NK-92 treated with Interleukin-12 subunit alpha and Interleukin-12 subunit beta, amount 100 ng/mL, for 24 hours (cell line): ENCODE measurements around the gene PPIL1.
"Not testable (repeated sequence)": the region's sequence is repeated elsewhere in the genome, so short reads cannot be mapped to it uniquely, and the experiment has no call there.

Experiments used
- DNase-seq: peaks from one replicate; lab custom pipeline; 2025; lab: John Stamatoyannopoulos, UW

PPIL1 gene

GRCh38 chr6:36874443-36875249 lies at the start of gene PPIL1:
Gene PPIL1, minus strand, starts transcription at chr6:36874803. Its CDS starts 31 bp downstream, at chr6:36874772.
- peak; percentile 74 for DNase-seq

DNA sequence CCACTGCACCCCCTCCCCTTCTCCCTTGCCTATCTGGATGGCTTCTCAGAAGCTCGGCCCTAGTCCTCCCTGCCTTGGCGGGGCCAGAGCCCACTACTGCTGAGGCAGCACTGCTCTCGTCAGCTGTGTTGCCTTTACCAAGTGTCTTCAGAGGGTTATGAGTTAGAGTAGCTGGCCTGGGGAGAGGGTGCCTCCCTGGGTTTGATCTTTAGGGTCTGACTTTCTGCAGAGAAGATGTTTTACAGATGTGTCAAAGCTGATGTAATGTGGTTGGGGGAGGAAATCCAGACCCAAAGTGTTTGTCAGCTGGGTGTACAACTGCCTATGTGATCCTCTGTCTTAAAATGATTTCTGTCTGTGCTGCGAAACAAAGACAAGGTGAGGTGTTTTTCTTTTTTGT lies 49.5 kb upstream of the PPIL1 start:
- no peak for DNase-seq

- DNase-seq: no peak
Measured at GRCh38 chr6:36920546-36920945, 45.9 kb upstream of the PPIL1 start.

DNA sequence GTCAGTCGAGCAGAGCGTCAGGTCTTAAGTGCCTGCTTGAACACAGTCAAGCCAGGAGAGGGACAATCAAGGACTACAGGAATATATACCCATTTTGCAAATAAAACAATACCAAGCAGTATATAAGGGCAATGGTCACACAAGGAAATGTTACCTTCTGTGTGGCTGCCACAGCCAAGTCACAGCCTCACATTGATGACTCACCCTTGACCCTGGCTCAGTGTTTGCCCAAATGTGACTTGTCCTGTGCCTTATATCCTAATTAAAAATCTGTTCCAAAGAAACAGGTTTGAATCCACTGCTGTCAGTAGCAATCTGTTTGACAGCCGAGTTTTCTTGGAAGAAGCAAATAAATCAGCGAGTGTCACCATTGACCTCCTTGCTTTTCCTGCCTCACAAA lies 45.4 kb upstream of the PPIL1 start:
- DNase-seq: no peak

- DNase-seq: no peak
Measured at GRCh38 chr6:36917541-36918193, 43.1 kb upstream of the PPIL1 start.

GRCh38 chr6:36916126-36916525 lies 41.5 kb upstream of the PPIL1 start:
- DNase-seq: no peak

GRCh38 chr6:36915599-36915998 lies 41.0 kb upstream of the PPIL1 start:
- no peak for DNase-seq

DNA sequence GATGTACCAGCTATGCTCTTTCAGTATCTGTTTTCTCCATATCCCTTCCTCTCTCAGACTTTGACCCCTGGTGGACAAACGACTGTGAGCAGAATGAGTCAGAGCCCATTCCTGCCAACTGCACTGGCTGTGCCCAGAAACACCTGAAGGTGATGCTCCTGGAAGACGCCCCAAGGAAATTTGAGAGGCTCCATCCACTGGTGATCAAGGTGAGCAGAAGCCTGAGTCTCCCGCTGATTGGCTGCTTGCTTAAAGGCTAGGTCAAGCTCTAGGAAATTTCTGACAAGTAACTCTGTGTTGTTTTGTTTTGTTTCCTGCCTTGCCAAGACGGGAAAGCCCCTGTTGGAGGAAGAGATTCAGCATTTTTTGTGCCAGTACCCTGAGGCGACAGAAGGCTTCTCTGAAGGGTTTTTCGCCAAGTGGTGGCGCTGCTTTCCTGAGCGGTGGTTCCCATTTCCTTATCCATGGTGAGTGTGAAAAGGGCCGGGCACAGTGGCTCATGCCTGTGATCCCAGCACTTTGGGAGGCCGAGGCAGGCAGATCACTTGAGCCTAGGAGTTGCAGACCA lies 39.7 kb upstream of the PPIL1 start:
- DNase-seq: no peak

DNA sequence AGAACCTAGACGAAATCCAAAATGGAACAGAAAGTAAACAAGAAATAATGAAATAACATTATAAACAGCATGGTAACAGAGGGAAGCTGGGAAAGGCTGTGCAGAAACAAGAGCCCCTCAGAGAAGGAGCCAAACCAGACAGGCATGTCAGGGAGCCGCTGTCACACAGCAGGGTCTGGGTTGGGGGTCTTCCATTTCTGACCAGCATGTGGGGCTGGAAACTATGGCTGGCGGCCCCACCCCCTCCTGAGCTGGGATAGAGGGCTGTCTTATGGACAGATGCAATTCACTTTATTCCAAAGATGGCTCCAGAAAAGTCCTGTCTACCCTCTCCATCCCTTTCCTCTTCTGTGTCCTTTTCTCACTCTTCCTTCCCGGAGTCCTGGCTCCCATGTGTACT lies 38.5 kb upstream of the PPIL1 start:
- no peak for DNase-seq

DNA sequence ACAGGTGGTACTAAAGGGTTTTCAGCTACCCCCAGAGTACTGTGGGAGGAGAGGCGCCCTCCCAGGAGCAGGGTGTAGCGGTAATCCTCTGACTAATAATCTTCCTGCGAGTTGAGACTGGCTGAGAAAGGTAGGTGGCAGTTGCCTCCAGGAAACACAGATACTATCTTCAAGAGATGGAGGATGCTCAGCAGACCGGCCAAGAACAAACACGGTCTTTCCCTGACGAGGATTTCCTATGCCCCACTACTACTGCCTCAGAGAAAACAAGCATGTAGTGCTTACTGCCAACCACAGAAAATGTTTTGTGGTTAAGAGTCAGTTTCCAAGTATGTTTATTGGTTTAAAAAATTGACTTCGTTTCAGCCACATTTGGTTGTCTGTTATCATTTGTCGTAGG lies 38.0 kb upstream of the PPIL1 start:
- DNase-seq: peak; percentile 37

- DNase-seq: peak; percentile 16
Measured at GRCh38 chr6:36912030-36912454, 37.4 kb upstream of the PPIL1 start.

DNA sequence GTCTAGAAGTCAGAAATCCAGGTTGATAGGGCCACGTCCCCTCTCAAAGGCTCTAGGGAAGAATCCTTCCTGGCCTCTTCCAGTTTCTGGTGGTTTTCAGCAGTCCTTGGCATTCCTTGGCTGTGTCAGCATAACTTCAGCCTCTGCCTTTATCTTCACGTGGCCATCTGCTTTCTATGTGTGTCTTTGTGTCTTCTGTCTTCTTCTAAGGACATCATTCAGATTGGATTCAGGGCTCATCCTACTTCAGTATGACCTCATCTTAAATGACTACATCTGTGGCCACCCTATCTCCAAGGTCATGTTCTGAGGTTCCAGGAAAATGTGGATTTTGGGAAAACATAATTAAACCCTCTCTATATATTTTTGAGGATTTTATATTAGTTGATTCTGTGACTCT lies 34.1 kb upstream of the PPIL1 start:
- DNase-seq: no peak

DNA sequence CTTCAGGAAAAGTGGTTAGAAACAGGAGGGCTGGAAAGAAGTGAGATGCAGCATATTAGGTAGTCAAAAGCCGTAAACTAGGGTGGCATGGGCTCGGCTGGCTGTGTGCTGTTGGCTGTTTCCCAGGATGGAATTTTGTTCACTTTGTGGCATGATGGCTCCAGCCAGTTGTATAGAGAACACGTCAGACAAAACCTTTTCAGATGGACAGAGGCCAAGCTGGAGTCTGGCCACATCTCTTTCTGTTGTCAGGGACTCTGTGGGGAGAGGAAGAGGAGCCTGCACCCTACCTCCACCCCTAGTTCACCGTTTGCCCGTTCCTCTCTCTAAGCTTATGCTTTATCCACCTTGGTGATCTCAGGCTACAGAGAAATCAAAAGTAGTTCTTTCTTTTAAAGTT lies 33.2 kb upstream of the PPIL1 start:
- no peak for DNase-seq

GRCh38 chr6:36906539-36907325 lies 32.1 kb upstream of the PPIL1 start:
- no peak for DNase-seq

- DNase-seq: no peak
Measured at GRCh38 chr6:36904851-36905393, 30.3 kb upstream of the PPIL1 start.

- no peak for DNase-seq
Measured at GRCh38 chr6:36904114-36904513, 29.5 kb upstream of the PPIL1 start.

DNA sequence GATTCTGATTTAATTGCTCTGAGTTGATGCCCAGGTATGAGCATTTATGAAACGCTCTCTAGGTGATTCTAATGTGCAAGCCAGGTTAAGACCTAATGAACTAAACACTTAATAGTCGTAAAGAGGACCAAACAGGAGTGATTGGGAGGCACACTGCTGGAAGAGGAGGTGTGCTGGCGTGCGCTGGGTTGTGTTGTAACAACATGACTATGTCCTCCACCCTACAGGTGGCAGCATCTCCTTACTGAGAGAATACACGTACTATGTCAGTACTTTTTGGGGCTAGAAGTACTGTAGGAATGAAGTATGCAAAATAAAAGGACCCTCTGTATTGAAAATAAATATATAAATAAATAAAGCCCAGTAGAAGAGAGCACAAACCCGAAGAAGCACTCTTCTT lies 23.0 kb upstream of the PPIL1 start:
- no peak for DNase-seq

DNA sequence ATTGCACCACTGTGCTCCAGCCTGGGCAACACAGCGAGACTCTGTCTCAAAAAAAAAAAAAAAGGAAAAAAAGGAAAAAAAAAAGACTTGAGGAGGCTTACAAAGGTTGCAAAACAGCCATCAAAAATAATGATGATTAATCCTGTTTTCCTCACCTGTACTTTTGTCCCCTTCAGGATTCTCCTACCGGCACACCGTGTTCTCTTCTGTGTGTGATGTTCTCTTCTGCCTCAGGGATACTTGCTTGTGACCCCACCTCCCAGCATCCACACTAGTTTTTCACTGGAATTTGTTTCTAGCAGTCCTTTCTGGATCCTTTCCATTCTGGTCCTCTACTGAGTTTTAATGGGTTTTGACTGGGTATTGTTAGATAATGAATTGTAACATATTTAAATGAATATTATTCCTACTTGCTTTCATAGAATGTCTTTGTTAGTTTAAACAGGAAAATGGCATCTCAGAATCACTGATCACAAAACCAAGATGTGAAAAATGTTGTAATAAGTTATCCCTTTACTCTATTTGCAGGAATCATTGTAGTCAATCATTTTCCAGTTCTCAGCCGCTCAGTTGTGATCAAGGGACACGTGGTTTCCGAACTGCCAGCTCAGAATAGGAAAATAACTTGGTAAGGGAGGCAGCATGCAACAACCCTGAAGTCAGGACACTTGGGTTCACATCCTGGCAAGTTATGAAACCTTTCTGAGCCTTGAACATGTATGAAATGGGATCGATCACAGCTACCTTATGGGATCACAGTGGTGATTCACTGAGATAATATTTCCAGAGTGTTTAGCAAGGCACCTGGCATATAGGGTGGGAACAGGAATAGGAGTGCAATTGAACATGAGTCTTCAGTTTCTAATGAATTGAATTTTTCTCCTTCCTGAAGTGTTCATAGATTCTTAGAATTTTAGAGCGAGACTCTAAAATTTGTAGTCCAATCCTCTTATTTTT lies 19.7 kb upstream of the PPIL1 start:
- DNase-seq: no peak

DNA sequence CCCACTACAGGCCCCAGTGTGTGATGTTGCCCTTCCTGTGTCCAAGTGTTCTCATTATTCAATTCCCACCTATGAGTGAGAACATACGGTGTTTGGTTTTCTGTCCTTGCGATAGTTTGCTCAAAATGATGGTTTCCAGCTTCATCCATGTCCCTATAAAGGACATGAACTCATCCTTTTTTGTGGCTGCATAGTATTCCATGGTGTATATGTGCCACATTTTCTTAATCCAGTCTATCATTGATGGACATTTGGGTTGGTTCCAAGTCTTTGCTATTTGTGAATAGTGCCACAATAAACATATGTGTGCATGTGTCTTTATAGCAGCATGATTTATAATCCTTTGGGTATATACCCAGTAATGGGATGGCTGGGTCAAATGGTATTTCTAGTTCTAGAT lies 16.6 kb upstream of the PPIL1 start:
- not testable (repeated sequence) for DNase-seq

DNA sequence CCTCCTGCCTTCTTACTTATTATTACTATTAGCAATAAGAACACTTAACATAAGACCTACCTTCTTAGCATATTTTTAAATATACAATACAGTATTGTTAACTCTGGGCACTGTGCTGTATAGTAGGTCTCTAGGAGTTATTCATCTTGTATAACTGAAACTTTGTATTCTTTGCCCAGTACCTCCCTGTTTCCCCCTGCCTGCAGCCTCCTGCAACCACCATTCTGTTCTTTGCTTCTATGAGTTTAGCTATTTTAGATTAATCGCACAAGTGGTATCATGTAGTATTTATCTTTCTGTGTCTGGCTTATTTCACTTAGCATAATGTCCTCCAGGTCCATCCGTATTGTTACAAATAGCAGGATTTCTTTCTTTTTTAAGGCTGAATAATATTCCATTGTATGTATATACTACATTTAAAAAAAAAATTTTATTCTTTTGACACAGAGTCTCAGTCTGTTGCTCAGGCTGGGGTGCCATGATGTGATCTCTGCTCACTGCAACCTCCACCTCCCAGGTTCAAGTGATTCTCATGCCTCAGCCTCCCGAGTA lies 15.6 kb upstream of the PPIL1 start:
- no peak for DNase-seq
